Measurements from ENCODE around the gene IL1B. TPM values are rescaled to one million over a fixed set of nuclear protein-coding genes. Genes with fewer than 3 reads are reported as not detected.
A peak's percentile ranks its signal among the peaks of the same experiment; 100 is the strongest.

IL1B gene
- total RNA-seq, 1 experiment from 2014 or later = 5.4 TPM

GRCh38 chr2:112803691-112804521 is 32.7 kb downstream of the IL1B start:
- Mint-ChIP-seq H3K9me3 (ENCODE audit: unreplicated experiment) (peaks cover 25% of the 10 kb centered on the region), H3K4me1 (ENCODE audit: insufficient read depth, unreplicated experiment) (peaks cover 30% of the 10 kb centered on the region), H3K27me3 (ENCODE audit: insufficient read depth, unreplicated experiment) (no peaks in the 10 kb centered on the region), H3K27ac (ENCODE audit: low read depth, unreplicated experiment) (peak overlapping the region; percentile 97), H3K36me3 (ENCODE audit: insufficient read depth, unreplicated experiment) (peaks cover 6% of the 10 kb centered on the region), H3K4me3 (ENCODE audit: unreplicated experiment) (no peak overlapping the region)
- intact Hi-C loops (cut with micrococcal nuclease) = no loop called here
- no peak for TF ChIP-seq CTCF (IDR thresholded peaks at IDR 0.05; ENCODE audit: unreplicated experiment)
- DNase-seq (ENCODE audit: unreplicated experiment) = peak; percentile 66
- ChIA-PET CTCF (interaction anchor here (0.6 to 1.2 kb wide), 4 partner anchors 19 to 54 kb away, joined by 3 to 4 read pairs (median 3); partner anchors contain the start of gene IL1A), POLR2A (interaction anchor here (0.6 to 6.1 kb wide), 8 partner anchors 8 to 221 kb away, joined by 3 to 37 read pairs (median 4); partner anchors contain the start of gene IL1A)
- no TSS peak for BruUV-seq (replicated peaks)

GRCh38 chr2:112800881-112801583 is 35.5 kb downstream of the IL1B start:
- DNase-seq (ENCODE audit: unreplicated experiment) = no peak
- TF ChIP-seq CTCF (IDR thresholded peaks at IDR 0.05; ENCODE audit: unreplicated experiment) = no peak
- peaks cover 18% of the 10 kb centered on the region for H3K9me3 Mint-ChIP-seq (ENCODE audit: unreplicated experiment)
- BruUV-seq (replicated peaks) = no TSS peak
- intact Hi-C loops (cut with micrococcal nuclease) = no loop called here
- no peak overlapping the region for H3K4me3 Mint-ChIP-seq (ENCODE audit: unreplicated experiment)
- peaks cover 19% of the 10 kb centered on the region for H3K4me1 Mint-ChIP-seq (ENCODE audit: insufficient read depth, unreplicated experiment)
- ChIA-PET POLR2A (interaction anchor here (0.7 to 6.1 kb wide), 6 partner anchors 13 to 141 kb away, joined by 3 to 37 read pairs (median 3); partner anchors contain the start of gene IL1A), CTCF (interaction anchor here (0.6 to 1.6 kb wide), 3 partner anchors 85 to 140 kb away, joined by 3 to 5 read pairs (median 4); no protein-coding TSS in a partner anchor)
- H3K27me3 Mint-ChIP-seq (ENCODE audit: insufficient read depth, unreplicated experiment) = no peaks in the 10 kb centered on the region
- peak overlapping the region; percentile 82 for H3K27ac Mint-ChIP-seq (ENCODE audit: low read depth, unreplicated experiment)
- H3K36me3 Mint-ChIP-seq (ENCODE audit: insufficient read depth, unreplicated experiment) = no peaks in the 10 kb centered on the region

GRCh38 chr2:112798979-112799975 is 37.3 kb downstream of the IL1B start:
- Mint-ChIP-seq H3K9me3 (ENCODE audit: unreplicated experiment) (peaks cover 24% of the 10 kb centered on the region), H3K4me1 (ENCODE audit: insufficient read depth, unreplicated experiment) (peaks cover 23% of the 10 kb centered on the region), H3K36me3 (ENCODE audit: insufficient read depth, unreplicated experiment) (no peaks in the 10 kb centered on the region), H3K27ac (ENCODE audit: low read depth, unreplicated experiment) (no peak overlapping the region), H3K27me3 (ENCODE audit: insufficient read depth, unreplicated experiment) (no peaks in the 10 kb centered on the region), H3K4me3 (ENCODE audit: unreplicated experiment) (no peak overlapping the region)
- ChIA-PET POLR2A (no interaction called here), CTCF (interaction anchor here (1.1 kb wide), 1 partner anchor 10 kb away, joined by 4 read pairs; no protein-coding TSS in a partner anchor)
- intact Hi-C loops (cut with micrococcal nuclease) = no loop called here
- DNase-seq (ENCODE audit: unreplicated experiment) = no peak
- BruUV-seq (replicated peaks) = no TSS peak
- TF ChIP-seq CTCF (IDR thresholded peaks at IDR 0.05; ENCODE audit: unreplicated experiment) = no peak
